AG08396 (cell line): ENCODE measurements around the gene PXN.
"Not testable (repeated sequence)": the region's sequence is repeated elsewhere in the genome, so short reads cannot be mapped to it uniquely, and the experiment has no call there.

Source experiments
- DNase-seq: peaks from one replicate; pipeline ENCODE4 v3.0.0; 2012; ENCODE audit warnings: low spot score, mixed read lengths

The PXN gene

GRCh38 chr12:120209851-120210250 lies 55.7 kb downstream of the PXN start:
- DNase-seq: no peak

GRCh38 chr12:120207227-120207626 lies 58.3 kb downstream of the PXN start:
- no peak for DNase-seq

DNA sequence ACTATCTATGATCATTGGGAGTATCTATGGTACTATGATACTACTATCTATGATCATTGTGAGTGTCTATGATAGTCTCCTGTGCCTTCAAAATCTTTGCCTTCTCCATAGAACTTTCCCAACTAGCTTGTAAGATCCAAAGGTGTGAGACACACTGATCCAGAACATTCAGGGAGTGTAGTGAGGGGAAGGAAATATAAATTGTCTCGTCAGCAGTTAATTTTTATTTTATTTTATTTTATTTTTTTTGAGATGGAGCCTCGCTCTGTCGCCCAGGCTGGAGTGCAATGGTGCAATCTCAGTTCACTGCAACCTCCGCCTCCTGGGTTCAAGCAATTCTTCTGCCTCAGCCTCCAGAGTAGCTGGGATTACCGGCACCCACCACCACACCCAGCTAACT lies 58.7 kb downstream of the PXN start:
- not testable (repeated sequence) for DNase-seq

DNA sequence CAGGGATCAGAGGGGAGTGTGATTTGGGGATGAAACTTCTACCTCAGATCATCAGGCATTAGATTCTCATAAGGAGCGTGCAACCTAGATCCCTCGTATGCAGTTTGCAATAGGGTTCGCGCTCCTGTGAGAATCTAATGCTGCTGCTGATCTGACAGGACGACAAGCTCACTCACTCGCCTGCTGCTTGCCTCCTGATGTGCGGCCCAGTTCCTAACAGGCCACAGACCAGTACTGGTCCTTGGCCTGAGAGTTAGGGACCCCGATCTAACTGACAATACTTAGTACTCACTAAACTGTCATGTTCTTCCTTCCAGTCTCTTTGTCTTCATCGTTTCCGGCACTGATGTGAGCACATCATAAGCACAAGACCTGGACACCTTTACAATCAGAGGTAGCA lies 59.3 kb downstream of the PXN start:
- no peak for DNase-seq

DNA sequence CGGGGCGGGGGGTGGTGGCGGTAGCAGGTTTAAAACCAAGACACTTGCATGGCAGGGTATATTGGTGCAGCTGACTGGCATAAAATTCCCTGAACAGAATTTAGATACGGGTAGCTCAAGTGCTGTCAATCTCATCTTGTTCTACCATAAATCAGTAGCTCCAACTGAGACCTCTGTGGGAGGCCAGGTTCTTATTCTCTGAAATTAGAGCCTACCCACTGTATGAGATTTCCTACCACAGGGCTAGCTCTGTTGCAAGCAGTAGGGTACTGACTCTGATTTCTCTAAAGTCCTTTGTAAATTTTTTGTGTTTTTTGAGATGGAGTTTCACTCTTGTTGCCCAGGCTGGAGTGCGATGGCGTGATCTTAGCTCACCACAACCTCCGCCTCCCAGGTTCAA lies 61.4 kb downstream of the PXN start:
- no peak for DNase-seq

DNA sequence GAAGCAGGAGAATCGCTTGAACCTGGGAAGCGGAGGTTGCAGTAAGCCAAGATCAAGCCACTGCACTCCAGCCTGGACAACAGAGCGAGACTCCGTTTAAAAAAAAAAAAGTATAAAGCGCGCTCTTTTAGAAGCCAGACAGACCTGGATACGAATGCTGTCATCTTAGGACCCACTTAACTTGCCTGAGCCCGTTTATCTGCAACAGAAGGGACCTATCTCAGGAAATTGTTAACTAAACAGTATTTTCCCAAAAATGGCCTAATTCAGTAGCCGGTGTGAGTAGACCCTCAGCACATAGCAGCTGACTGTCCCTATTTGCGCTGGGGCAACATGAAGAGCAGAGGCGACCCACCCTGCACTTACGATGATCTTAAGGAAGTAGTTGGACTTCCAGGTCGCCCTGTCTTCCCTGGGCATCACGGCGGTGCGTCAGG lies 65.1 kb downstream of the PXN start:
- DNase-seq: no peak

- DNase-seq: peak; percentile 67
These were observed 65.8 kb downstream of the PXN start for GRCh38 chr12:120199595-120200306.

DNA sequence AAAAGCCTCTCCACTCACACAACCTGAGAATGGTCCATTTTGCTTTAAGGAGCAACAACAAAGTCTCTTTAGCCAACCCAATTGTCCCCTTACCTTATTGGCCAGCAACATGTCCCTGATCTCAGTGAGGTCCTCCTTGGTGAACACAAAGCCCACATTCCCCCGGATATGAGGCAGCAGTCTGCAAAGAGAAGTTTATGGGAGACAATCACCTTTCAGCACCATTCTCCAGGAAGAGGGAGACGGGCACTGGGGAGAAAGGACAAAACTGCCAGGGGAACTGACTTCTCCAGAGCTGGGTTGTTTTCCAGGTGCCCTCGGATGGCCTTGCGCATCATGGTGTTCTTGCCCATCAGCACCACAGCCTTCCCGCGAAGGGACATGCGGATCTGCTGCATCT lies 66.5 kb downstream of the PXN start:
- no peak for DNase-seq

GRCh38 chr12:120197542-120197887 lies 68.0 kb downstream of the PXN start:
- DNase-seq: no peak

- not testable (repeated sequence) for DNase-seq
These were observed 68.6 kb downstream of the PXN start for GRCh38 chr12:120196817-120197541.

DNA sequence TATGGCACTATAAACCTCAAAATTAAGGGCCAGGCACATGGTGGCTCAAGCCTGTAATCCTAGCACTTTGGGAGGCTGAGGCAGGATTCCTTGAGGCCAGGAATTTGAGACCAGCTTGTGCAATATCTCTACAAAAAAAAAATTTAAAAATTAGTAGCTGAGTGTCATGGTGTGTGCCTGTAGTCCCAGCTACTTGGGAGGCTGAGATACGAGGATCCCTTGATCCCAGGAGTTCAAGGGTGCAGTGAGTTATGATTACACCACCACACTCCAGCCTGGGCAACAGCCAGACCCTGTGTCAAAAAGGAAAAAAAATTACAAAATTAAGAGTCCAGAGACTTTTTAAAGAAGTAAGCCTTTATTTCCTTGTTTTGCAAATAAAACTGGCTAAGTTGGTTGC lies 69.2 kb downstream of the PXN start:
- no peak for DNase-seq

DNA sequence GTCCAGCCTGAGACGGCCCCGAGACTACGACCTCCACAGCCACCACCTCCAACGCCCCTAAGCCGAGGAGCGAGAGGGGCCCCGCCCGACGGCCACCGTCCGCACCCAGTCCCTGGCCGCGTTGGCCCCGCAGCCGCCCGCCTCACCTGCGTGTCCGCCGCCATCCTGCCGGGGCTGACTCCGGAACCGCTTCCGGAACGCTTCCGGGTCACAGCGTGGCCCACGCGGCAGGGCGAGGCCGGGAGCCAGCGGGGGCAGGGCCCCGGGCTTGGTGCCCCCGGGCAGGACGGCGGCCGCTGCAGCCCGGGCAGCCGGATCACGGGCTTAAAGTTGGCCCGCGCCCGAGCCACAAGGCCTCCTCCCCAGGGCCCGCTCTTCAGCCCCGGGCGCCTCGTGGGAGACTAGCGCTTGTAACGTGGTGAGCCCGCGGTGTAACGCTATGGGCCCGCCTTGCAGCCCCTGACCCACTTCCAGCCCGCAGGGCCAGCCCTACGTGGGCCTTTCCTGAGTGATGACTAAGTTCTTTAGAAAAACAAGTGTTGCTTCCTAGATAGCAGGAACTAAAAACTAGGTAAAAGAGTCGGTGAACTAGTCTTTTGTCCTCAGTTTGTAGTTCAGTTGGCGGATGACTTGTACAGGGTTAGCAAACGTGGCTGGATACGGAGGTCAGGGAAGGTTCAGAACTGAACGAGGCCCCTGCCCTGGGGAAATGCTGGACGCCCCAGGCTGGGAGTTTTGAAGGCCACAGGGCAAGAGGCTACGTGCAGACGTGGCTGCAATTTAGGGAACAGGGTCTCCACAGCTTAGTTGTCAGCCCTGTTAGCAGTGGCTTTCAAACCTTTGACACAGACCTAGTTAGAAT lies 70.8 kb downstream of the PXN start, which contains the start of gene GCN1:
Gene GCN1, minus strand, starts transcription at position 182 of the 862 bp plus-strand sequence. Its CDS starts 18 bp downstream, at position 164.
- peak; percentile 93 for DNase-seq

DNA sequence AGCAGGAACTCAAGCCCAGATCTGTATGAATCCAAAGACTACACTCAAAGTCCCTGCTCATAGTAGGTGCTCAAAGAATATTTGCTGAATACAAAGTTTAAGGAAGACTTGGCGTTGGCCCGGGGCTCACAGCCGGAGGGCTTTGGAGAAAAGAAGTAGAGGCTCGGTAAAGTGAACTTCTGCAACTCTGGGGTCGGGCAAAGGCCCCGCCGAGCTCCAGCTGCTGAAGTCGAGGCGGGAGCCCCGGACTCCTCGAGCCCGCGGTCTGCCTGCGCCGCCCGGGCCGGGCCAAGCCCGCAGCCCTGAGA lies 71.3 kb downstream of the PXN start:
- DNase-seq: no peak

GRCh38 chr12:120193286-120193685 lies 72.2 kb downstream of the PXN start:
- not testable (repeated sequence) for DNase-seq

GRCh38 chr12:120190985-120191480 lies 74.5 kb downstream of the PXN start:
- no peak for DNase-seq

- no peak for DNase-seq
These were observed 75.1 kb downstream of the PXN start for GRCh38 chr12:120190386-120190785.

GRCh38 chr12:120186654-120187053 lies 78.9 kb downstream of the PXN start:
- no peak for DNase-seq

DNA sequence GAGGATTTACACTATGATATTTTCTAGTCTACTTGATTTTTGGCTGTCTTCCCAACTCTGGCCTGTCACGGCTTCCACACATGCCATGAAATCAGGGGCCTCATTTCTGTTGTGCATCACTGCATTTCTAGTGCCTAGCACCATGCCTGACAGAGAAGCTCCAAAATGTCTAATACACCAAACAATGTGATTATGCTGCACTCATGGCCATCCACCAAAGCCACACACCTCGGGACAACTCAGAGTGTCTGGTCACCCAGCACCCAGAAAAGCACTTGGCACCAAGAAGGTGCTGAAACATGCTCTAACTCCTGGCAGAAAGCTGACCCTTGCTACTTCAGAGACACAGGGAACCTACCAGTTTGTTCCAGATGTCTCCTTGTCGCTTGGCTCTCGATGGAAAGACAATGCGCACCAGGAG lies 82.3 kb downstream of the PXN start:
- DNase-seq: no peak

GRCh38 chr12:120181991-120182631 lies 83.4 kb downstream of the PXN start:
- no peak for DNase-seq

GRCh38 chr12:120180975-120181374 lies 84.6 kb downstream of the PXN start:
- DNase-seq: no peak

GRCh38 chr12:120175537-120175936 lies 90.0 kb downstream of the PXN start:
- no peak for DNase-seq

DNA sequence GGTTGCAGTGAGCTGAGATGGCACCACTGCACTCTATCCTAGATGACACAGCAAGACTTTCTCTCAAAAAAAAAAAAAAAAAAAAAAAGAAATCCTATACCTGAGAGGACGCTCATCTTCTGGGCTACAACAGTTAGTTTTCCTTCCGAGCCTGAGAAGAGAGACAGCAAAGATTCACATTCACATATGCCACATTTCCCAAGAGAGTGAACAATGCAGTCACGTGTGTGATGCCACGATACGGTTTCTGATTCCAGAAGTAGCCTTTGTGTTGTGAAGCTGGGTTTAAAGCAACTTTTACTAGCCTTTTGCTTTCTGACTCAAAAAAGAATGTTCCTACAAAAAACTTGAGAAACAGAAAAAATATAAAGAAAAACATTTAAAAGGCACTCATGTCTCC lies 90.5 kb downstream of the PXN start:
- DNase-seq: no peak
